PC-9 (cell line): Measurements from ENCODE around the gene TRPC4AP. TPM values are rescaled to one million over a fixed set of nuclear protein-coding genes. Genes with fewer than 3 reads are reported as not detected.

Source experiments
- BruUV-seq: library from RNA; stranded (reverse); fragments of 400-500 nt; replicated peaks from 2 replicates; lab custom pipeline; 2021; lab: Mats Ljungman, UMichigan
- CTCF ChIA-PET: fragments of 300-600 bp; sonication (Branson Sonifier 250); formaldehyde crosslinking; loops from one replicate; lab custom pipeline; 2022; ENCODE audit warnings: antibody characterized with exemption; lab: Charles Lee
- POLR2A ChIA-PET: fragments of 300-600 bp; sonication (Branson Sonifier 250); formaldehyde crosslinking; loops from one replicate; lab custom pipeline; 2022; ENCODE audit warnings: antibody characterized with exemption; ENCODE audit not compliant: unreplicated experiment; lab: Charles Lee
- DNase-seq, 2 experiments: peaks; one replicate each; pipeline versions ENCODE4 v3.0.0 to v3.0.0-alpha.2; 2015 to 2022; ENCODE audit warnings: mixed read lengths in 1 of 2
- H2AFZ ChIP-seq: fragments of 200-600 bp; sonication (generic); 2 replicates; pipeline ENCODE4 v1.8.1; 2017; ENCODE audit warnings: antibody characterized with exemption
- H3F3A ChIP-seq: fragments of 200-600 bp; sonication (generic); 2 replicates; pipeline ENCODE4 v1.8.1; 2017; ENCODE audit warnings: antibody characterized with exemption, mild to moderate bottlenecking, low read depth; ENCODE audit not compliant: insufficient read depth
- H3K27ac ChIP-seq: fragments of 200-600 bp; sonication (generic); 2 replicates; pipeline ENCODE4 v1.6.1; 2016; ENCODE audit warnings: mixed run types
- H3K27me3 ChIP-seq: fragments of 200-600 bp; sonication (generic); 2 replicates; pipeline ENCODE4 v1.6.1; 2016; ENCODE audit warnings: low read depth, mixed run types; ENCODE audit not compliant: insufficient read depth
- H3K36me3 ChIP-seq: fragments of 200-600 bp; sonication (generic); 2 replicates; pipeline ENCODE4 v1.6.1; 2016; ENCODE audit warnings: low read depth, mixed run types
- H3K4me1 ChIP-seq: fragments of 200-600 bp; sonication (generic); replicated peaks from 2 replicates; pipeline ENCODE4 v1.6.1; 2016; ENCODE audit warnings: mixed run types; ENCODE audit not compliant: insufficient read depth
- H3K4me2 ChIP-seq: fragments of 200-600 bp; sonication (generic); 2 replicates; pipeline ENCODE4 v1.6.1; 2017; ENCODE audit warnings: mixed run types
- H3K4me3 ChIP-seq: fragments of 200-600 bp; sonication (generic); 2 replicates; pipeline ENCODE4 v1.6.1; 2016; ENCODE audit warnings: mixed run types
- H3K79me2 ChIP-seq: fragments of 200-600 bp; sonication (generic); 2 replicates; pipeline ENCODE4 v1.6.1; 2017; ENCODE audit warnings: low read depth, mixed run types
- H3K9me2 ChIP-seq: fragments of 200-600 bp; sonication (generic); 2 replicates; pipeline ENCODE4 v1.8.1; 2017; ENCODE audit warnings: mild to moderate bottlenecking; ENCODE audit not compliant: insufficient read depth
- H3K9me3 ChIP-seq: fragments of 200-600 bp; sonication (generic); 2 replicates; pipeline ENCODE4 v1.8.1; 2016; ENCODE audit warnings: low read depth; ENCODE audit not compliant: insufficient read depth
- H4K20me1 ChIP-seq: fragments of 200-600 bp; sonication (generic); 2 replicates; pipeline ENCODE4 v1.8.1; 2017; ENCODE audit not compliant: insufficient read depth
- EZH2 ChIP-seq: fragments of 200-600 bp; sonication (generic); IDR thresholded peaks from 2 replicates; pipeline ENCODE4 v1.8.0; 2017; ENCODE audit warnings: antibody characterized with exemption, low read depth
- intact Hi-C: fragments of 100-400 bp; cut with micrococcal nuclease; formaldehyde crosslinking; loops from one replicate; pipeline ENCODE4 v1.10.0; 2022; ENCODE audit not compliant: unreplicated experiment
- total RNA-seq: library from RNA; stranded (reverse); gene quantifications from 2 replicates; pipeline ENCODE4 v1.2.3, GENCODE V29; 2021
- TF ChIP-seq, protein P1 (sequence below): fragments of 200-600 bp; sonication (generic); conservative IDR thresholded peaks from 2 replicates; pipeline ENCODE4 v1.6.1; 2017; ENCODE audit warnings: mixed run types, antibody characterized with exemption, mild to moderate bottlenecking, moderate library complexity

The TRPC4AP gene
- total RNA-seq, 1 experiment from 2014 or later, result 51.0 TPM

- H3K79me2 ChIP-seq, result peaks cover 79% of the 10 kb centered on the region
- no peaks in the 10 kb centered on the region for H3K9me3 ChIP-seq
- POLR2A ChIA-PET, result interaction anchor here (0.6 kb wide), 1 partner anchor 26 kb away, joined by 3 read pairs; no protein-coding TSS in a partner anchor
- no TSS peak for BruUV-seq
- no peak overlapping the region for H3K4me3 ChIP-seq
- H3K27me3 ChIP-seq, result no peaks in the 10 kb centered on the region
- H4K20me1 ChIP-seq, result peaks cover 34% of the 10 kb centered on the region
- DNase-seq, result no peak
- H3K27ac ChIP-seq, result no peak overlapping the region
- peaks cover 15% of the 10 kb centered on the region for H3F3A ChIP-seq
- CTCF ChIA-PET, result no interaction called here
- H2AFZ ChIP-seq, result no peak overlapping the region
- TF ChIP-seq, protein P1, sequence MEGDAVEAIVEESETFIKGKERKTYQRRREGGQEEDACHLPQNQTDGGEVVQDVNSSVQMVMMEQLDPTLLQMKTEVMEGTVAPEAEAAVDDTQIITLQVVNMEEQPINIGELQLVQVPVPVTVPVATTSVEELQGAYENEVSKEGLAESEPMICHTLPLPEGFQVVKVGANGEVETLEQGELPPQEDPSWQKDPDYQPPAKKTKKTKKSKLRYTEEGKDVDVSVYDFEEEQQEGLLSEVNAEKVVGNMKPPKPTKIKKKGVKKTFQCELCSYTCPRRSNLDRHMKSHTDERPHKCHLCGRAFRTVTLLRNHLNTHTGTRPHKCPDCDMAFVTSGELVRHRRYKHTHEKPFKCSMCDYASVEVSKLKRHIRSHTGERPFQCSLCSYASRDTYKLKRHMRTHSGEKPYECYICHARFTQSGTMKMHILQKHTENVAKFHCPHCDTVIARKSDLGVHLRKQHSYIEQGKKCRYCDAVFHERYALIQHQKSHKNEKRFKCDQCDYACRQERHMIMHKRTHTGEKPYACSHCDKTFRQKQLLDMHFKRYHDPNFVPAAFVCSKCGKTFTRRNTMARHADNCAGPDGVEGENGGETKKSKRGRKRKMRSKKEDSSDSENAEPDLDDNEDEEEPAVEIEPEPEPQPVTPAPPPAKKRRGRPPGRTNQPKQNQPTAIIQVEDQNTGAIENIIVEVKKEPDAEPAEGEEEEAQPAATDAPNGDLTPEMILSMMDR, result no peak
- TF ChIP-seq EZH2, result no peak
- peaks cover 8% of the 10 kb centered on the region; the same call in 1 of the 2 replicates for H3K36me3 ChIP-seq
- peaks cover 23% of the 10 kb centered on the region for H3K4me1 ChIP-seq
- no peak overlapping the region for H3K4me2 ChIP-seq
- intact Hi-C loops, result no loop called here
- no peaks in the 10 kb centered on the region for H3K9me2 ChIP-seq
Measured at GRCh38 chr20:35088231-35089145, 4.1 kb downstream of the TRPC4AP start.

GRCh38 chr20:35087791-35088190, 4.8 kb downstream of the TRPC4AP start:
- peaks cover 40% of the 10 kb centered on the region for H4K20me1 ChIP-seq

GRCh38 chr20:35087355-35087754, 5.3 kb downstream of the TRPC4AP start:
- TF ChIP-seq, protein P1, result no peak
- H3K9me2 ChIP-seq, result no peaks in the 10 kb centered on the region
- BruUV-seq, result no TSS peak
- no peak overlapping the region for H3K4me2 ChIP-seq
- POLR2A ChIA-PET, result no interaction called here
- H3K79me2 ChIP-seq, result peaks cover 91% of the 10 kb centered on the region
- no peaks in the 10 kb centered on the region for H3K27me3 ChIP-seq
- H3K9me3 ChIP-seq, result no peaks in the 10 kb centered on the region
- peaks cover 45% of the 10 kb centered on the region for H4K20me1 ChIP-seq
- no peak for DNase-seq
- intact Hi-C loops, result no loop called here
- CTCF ChIA-PET, result interaction anchor here (0.6 kb wide), 2 partner anchors 181 to 851 kb away, joined by 3 read pairs; no protein-coding TSS in a partner anchor
- H2AFZ ChIP-seq, result no peak overlapping the region
- peaks cover 8% of the 10 kb centered on the region; the same call in 1 of the 2 replicates for H3K36me3 ChIP-seq
- H3K4me3 ChIP-seq, result no peak overlapping the region
- peaks cover 17% of the 10 kb centered on the region for H3K4me1 ChIP-seq
- H3F3A ChIP-seq, result peaks cover 9% of the 10 kb centered on the region; the same call in 1 of the 2 replicates
- no peak overlapping the region for H3K27ac ChIP-seq

More at GRCh38 chr20:35087791-35088190, 4.8 kb downstream of the TRPC4AP start:
- no peaks in the 10 kb centered on the region for H3K9me3 ChIP-seq
- H3K4me3 ChIP-seq, result no peak overlapping the region
- H3K27me3 ChIP-seq, result no peaks in the 10 kb centered on the region
- H3K27ac ChIP-seq, result no peak overlapping the region
- H2AFZ ChIP-seq, result no peak overlapping the region
- CTCF ChIA-PET, result interaction anchor here (0.6 kb wide), 1 partner anchor 181 kb away, joined by 3 read pairs; no protein-coding TSS in a partner anchor
- peaks cover 17% of the 10 kb centered on the region for H3K4me1 ChIP-seq
- no peak for TF ChIP-seq EZH2
- TF ChIP-seq, protein P1, result no peak
- H3F3A ChIP-seq, result peaks cover 10% of the 10 kb centered on the region; the same call in 1 of the 2 replicates
- peaks cover 8% of the 10 kb centered on the region; the same call in 1 of the 2 replicates for H3K36me3 ChIP-seq
- DNase-seq, result no peak
- POLR2A ChIA-PET, result interaction anchor here (0.6 kb wide), 1 partner anchor 26 kb away, joined by 3 read pairs; no protein-coding TSS in a partner anchor
- BruUV-seq, result no TSS peak
- H3K79me2 ChIP-seq, result peaks cover 86% of the 10 kb centered on the region
- no peaks in the 10 kb centered on the region for H3K9me2 ChIP-seq
- no peak overlapping the region for H3K4me2 ChIP-seq
- intact Hi-C loops, result no loop called here
